ENCODE results near the gene CDK7. TPM values are rescaled to one million over a fixed set of nuclear protein-coding genes. Genes with fewer than 3 reads are reported as not detected.
"Not testable (repeated sequence)": the region's sequence is repeated elsewhere in the genome, so short reads cannot be mapped to it uniquely, and the experiment has no call there.

CDK7 gene
- total and polyA plus RNA-seq, 4 donors = 6.9 to 15.0 (median 7.9) TPM

DNA sequence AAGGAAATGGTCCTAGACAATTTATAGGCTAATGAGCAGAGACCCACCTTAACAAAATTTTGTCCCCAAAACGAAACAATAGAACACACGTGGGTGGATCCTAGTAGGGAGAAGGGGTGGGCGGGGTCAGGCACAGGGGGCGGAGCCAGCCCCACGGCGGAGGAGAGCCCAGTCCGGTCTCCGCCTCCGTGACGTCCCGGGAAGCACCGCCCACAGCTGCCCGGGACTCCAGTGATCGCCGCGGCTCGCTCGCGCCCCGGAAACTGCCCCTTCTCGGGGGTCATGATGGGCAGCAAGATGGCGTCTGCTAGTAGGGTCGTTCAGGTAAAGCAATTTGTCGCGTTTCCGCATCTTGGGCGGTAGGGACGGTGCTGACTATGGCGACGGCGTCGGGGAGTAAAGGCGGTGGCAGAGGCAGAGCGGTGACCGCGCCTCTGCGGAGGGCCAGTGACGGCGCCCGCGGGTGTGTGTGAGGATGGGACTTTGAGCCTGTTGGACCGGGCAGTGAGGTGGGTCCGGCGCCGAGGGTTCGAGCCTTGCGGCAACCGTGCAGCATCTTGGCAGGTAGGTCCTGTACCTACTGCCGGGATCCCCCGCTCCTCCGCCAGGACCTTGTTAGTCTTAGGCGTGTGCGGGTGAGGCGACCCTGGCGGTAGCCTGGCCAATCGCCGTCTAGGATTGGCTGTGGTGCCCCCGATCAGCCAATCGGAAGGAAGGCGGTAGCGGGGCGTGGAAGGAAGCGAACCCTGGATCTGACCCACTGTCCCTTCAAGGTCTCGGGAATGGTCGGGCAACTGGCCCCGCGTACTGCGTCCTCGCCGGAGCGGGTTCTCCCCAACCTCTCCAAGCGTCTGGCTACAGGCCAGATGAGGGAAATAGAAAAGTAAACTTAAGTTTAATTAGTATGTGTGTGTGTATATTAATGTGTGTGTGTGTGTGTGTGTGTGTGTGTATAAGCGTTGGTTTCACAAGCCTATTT, 16.8 kb upstream of the CDK7 start (continued):
- TF ChIP-seq, protein P1, sequence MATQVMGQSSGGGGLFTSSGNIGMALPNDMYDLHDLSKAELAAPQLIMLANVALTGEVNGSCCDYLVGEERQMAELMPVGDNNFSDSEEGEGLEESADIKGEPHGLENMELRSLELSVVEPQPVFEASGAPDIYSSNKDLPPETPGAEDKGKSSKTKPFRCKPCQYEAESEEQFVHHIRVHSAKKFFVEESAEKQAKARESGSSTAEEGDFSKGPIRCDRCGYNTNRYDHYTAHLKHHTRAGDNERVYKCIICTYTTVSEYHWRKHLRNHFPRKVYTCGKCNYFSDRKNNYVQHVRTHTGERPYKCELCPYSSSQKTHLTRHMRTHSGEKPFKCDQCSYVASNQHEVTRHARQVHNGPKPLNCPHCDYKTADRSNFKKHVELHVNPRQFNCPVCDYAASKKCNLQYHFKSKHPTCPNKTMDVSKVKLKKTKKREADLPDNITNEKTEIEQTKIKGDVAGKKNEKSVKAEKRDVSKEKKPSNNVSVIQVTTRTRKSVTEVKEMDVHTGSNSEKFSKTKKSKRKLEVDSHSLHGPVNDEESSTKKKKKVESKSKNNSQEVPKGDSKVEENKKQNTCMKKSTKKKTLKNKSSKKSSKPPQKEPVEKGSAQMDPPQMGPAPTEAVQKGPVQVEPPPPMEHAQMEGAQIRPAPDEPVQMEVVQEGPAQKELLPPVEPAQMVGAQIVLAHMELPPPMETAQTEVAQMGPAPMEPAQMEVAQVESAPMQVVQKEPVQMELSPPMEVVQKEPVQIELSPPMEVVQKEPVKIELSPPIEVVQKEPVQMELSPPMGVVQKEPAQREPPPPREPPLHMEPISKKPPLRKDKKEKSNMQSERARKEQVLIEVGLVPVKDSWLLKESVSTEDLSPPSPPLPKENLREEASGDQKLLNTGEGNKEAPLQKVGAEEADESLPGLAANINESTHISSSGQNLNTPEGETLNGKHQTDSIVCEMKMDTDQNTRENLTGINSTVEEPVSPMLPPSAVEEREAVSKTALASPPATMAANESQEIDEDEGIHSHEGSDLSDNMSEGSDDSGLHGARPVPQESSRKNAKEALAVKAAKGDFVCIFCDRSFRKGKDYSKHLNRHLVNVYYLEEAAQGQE (IDR thresholded peaks at IDR 0.05) = peak; percentile 85
- TF ChIP-seq GABPA (IDR thresholded peaks at IDR 0.05 in 1 of 2, conservative IDR thresholded peaks at IDR 0.05 in 1 of 2) (peak; percentile 0 to 77), YY1 (IDR thresholded peaks at IDR 0.05) (peak; percentile 97)

DNA sequence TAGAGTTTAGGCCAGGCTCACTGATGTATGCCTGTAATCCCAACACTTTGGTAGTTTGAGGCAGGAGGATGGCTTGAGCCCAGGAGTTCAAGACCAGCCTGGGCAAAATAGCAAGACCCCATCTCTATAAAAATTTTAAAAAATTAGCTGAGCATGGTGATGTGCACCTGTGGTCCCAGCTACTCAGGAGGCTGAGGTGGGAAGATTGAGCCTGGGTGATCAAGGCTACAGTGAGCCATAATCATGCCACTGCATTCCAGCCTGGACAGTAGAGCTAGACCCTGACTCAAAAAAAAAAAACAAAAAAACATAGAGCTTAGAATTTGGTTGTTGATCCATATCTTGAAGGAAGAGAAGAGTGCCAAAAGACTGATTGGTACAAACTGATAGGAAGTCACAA, 14.7 kb upstream of the CDK7 start:
- H3K36me3 ChIP-seq (ENCODE audit: control insufficient read depth in 4 of 4, insufficient read depth in 3 of 4, low read depth in 1 of 4, low read length in 3 of 4) = peaks cover 0 to 2% (median 0%) of the 10 kb centered on the region in 4 donors
- H3K4me3 ChIP-seq (ENCODE audit: low read depth in 1 of 3, low read length in 3 of 3) = no peak overlapping the region
- H3K27ac ChIP-seq (ENCODE audit: low read depth in 1 of 2, low read length in 2 of 2) = no peak overlapping the region
- TF ChIP-seq GABPA (IDR thresholded peaks at IDR 0.05 in 1 of 2, conservative IDR thresholded peaks at IDR 0.05 in 1 of 2) (no peak), RXRA (IDR thresholded peaks at IDR 0.05) (no peak), HNF4A (conservative IDR thresholded peaks at IDR 0.05) (no peak), FOXA1 (IDR thresholded peaks at IDR 0.05) (no peak), SP1 (IDR thresholded peaks at IDR 0.05) (no peak), YY1 (IDR thresholded peaks at IDR 0.05) (no peak), EGR1 (IDR thresholded peaks at IDR 0.05; ENCODE audit: low read depth in 2 of 2) (no peak), JUND (IDR thresholded peaks at IDR 0.05) (no peak), RAD21 (IDR thresholded peaks at IDR 0.05) (no peak), HNF4G (IDR thresholded peaks at IDR 0.05) (no peak), FOXA2 (IDR thresholded peaks at IDR 0.05) (no peak), TAF1 (conservative IDR thresholded peaks at IDR 0.05) (no peak), NR2F2 (IDR thresholded peaks at IDR 0.05) (no peak)
- TF ChIP-seq, protein P2, sequence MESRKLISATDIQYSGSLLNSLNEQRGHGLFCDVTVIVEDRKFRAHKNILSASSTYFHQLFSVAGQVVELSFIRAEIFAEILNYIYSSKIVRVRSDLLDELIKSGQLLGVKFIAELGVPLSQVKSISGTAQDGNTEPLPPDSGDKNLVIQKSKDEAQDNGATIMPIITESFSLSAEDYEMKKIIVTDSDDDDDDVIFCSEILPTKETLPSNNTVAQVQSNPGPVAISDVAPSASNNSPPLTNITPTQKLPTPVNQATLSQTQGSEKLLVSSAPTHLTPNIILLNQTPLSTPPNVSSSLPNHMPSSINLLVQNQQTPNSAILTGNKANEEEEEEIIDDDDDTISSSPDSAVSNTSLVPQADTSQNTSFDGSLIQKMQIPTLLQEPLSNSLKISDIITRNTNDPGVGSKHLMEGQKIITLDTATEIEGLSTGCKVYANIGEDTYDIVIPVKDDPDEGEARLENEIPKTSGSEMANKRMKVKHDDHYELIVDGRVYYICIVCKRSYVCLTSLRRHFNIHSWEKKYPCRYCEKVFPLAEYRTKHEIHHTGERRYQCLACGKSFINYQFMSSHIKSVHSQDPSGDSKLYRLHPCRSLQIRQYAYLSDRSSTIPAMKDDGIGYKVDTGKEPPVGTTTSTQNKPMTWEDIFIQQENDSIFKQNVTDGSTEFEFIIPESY (IDR thresholded peaks at IDR 0.05) = no peak
- TF ChIP-seq, protein P3, sequence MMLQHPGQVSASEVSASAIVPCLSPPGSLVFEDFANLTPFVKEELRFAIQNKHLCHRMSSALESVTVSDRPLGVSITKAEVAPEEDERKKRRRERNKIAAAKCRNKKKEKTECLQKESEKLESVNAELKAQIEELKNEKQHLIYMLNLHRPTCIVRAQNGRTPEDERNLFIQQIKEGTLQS (IDR thresholded peaks at IDR 0.05) = no peak
- TF ChIP-seq, protein P4, sequence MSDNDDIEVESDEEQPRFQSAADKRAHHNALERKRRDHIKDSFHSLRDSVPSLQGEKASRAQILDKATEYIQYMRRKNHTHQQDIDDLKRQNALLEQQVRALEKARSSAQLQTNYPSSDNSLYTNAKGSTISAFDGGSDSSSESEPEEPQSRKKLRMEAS (IDR thresholded peaks at IDR 0.05) = no peak
- TF ChIP-seq, protein P5, sequence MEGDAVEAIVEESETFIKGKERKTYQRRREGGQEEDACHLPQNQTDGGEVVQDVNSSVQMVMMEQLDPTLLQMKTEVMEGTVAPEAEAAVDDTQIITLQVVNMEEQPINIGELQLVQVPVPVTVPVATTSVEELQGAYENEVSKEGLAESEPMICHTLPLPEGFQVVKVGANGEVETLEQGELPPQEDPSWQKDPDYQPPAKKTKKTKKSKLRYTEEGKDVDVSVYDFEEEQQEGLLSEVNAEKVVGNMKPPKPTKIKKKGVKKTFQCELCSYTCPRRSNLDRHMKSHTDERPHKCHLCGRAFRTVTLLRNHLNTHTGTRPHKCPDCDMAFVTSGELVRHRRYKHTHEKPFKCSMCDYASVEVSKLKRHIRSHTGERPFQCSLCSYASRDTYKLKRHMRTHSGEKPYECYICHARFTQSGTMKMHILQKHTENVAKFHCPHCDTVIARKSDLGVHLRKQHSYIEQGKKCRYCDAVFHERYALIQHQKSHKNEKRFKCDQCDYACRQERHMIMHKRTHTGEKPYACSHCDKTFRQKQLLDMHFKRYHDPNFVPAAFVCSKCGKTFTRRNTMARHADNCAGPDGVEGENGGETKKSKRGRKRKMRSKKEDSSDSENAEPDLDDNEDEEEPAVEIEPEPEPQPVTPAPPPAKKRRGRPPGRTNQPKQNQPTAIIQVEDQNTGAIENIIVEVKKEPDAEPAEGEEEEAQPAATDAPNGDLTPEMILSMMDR (IDR thresholded peaks at IDR 0.05; ENCODE audit: low read depth, low read length, missing input control) = no peak
- TF ChIP-seq, protein P1 (IDR thresholded peaks at IDR 0.05) = no peak
- DNase-seq (ENCODE audit: low spot score) = no peak
- H3K27me3 ChIP-seq (ENCODE audit: control insufficient read depth in 4 of 4, insufficient read depth in 4 of 4, low read length in 3 of 4) = no peaks in the 10 kb centered on the region
- H3K4me1 ChIP-seq (ENCODE audit: control insufficient read depth in 4 of 4, insufficient read depth in 4 of 4, low read length in 3 of 4) = peaks cover 2 to 17% (median 15%) of the 10 kb centered on the region in 4 donors
- H3K9ac ChIP-seq (ENCODE audit: low read depth in 1 of 2, low read length in 2 of 2) = no peak overlapping the region
- no peaks in the 10 kb centered on the region for H3K9me3 ChIP-seq (ENCODE audit: control insufficient read depth in 4 of 4, low read length in 3 of 4)

DNA sequence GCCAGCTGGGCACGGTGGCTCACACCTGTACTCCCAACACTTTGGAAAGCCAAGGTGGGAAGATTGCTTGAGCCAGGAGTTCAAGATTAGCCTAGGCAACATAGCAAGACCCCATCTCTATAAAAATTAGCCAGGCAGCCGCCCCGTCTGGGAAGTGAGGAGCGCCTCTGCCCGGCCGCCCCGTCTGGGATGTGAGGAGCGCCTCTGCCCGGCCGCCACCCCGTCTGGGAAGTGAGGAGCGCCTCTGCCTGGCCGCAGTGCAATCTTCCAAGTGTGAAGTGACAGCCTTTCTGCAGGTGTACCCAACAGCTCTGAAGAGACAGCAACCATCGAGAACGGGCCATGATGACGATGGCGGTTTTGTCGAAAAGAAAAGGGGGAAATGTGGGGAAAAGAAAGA, 14.3 kb upstream of the CDK7 start:
- not testable (repeated sequence) for H3K9ac ChIP-seq (ENCODE audit: low read depth in 1 of 2, low read length in 2 of 2); H3K27me3 ChIP-seq (ENCODE audit: control insufficient read depth in 4 of 4, insufficient read depth in 4 of 4, low read length in 3 of 4); H3K4me3 ChIP-seq (ENCODE audit: low read depth in 1 of 3, low read length in 3 of 3); H3K27ac ChIP-seq (ENCODE audit: low read depth in 1 of 2, low read length in 2 of 2); H3K9me3 ChIP-seq (ENCODE audit: control insufficient read depth in 4 of 4, low read length in 3 of 4); DNase-seq (ENCODE audit: low spot score); H3K36me3 ChIP-seq (ENCODE audit: control insufficient read depth in 4 of 4, insufficient read depth in 3 of 4, low read depth in 1 of 4, low read length in 3 of 4)
- peaks cover 2 to 17% (median 15%) of the 10 kb centered on the region in 4 donors for H3K4me1 ChIP-seq (ENCODE audit: control insufficient read depth in 4 of 4, insufficient read depth in 4 of 4, low read length in 3 of 4)
- WGBS = 97% methylated on average over 18 of the region's 18 CpGs

Measured in liver (tissue), 9 donors.